ENCODE measurements around the gene ATP2B2. TPM values are rescaled to one million over a fixed set of nuclear protein-coding genes. Genes with fewer than 3 reads are reported as not detected.

The ATP2B2 gene
- total RNA-seq, 1 experiment from 2014 or later = not detected

- DNase-seq (ENCODE audit: low read depth, low spot score) (no peak), ATAC-seq (no peak)
- no peak for TF ChIP-seq EZH2 (IDR thresholded peaks at IDR 0.05)
- no peak for TF ChIP-seq RAD21 (IDR thresholded peaks at IDR 0.05; ENCODE audit: low read depth)
- Histone ChIP-seq H3K4me3 (replicated peaks in 1 of 2; ENCODE audit: low read depth in 1 of 2, low read length in 2 of 2) (no peak overlapping the region), H3K9ac (ENCODE audit: low read length) (no peak overlapping the region), H3K4me1 (ENCODE audit: control insufficient read depth in 1 of 2, insufficient read depth in 2 of 2, low read length in 2 of 2) (peaks cover 0 to 5% of the 10 kb centered on the region in 2 experiments; a peak in 1 of 4 replicates), H2AFZ (ENCODE audit: low read depth, low read length, poor library complexity, severe bottlenecking) (no peak overlapping the region), H3K27me3 (ENCODE audit: insufficient read depth, low read length) (peaks cover 48% of the 10 kb centered on the region), H3K27ac (ENCODE audit: low read depth, low read length) (no peak overlapping the region), H4K20me1 (ENCODE audit: insufficient read depth) (no peaks in the 10 kb centered on the region), H3K79me2 (ENCODE audit: insufficient read depth, low read length) (no peaks in the 10 kb centered on the region), H3K9me2 (ENCODE audit: insufficient read depth) (no peaks in the 10 kb centered on the region), H3K9me3 (ENCODE audit: control insufficient read depth in 1 of 2, insufficient read depth in 1 of 2, low read depth in 1 of 2, low read length in 2 of 2) (no peaks in the 10 kb centered on the region), H3K4me2 (ENCODE audit: low read length) (no peak overlapping the region), H3K36me3 (ENCODE audit: control insufficient read depth in 1 of 2, insufficient read depth in 2 of 2, low read length in 2 of 2) (no peaks in the 10 kb centered on the region)
- intact Hi-C loops (cut with micrococcal nuclease) = no loop called here
- no TSS peak for BruUV-seq (replicated peaks)
- ChIA-PET POLR2A (no interaction called here), RAD21 (ENCODE audit: low non-redundant PET in 1 of 2, low total read pairs in 2 of 2, uncharacterized antibody in 2 of 2, unreplicated experiment in 2 of 2) (no interaction called here), CTCF (no interaction called here)
Observed at GRCh38 chr3:10449436-10449835, 56.0 kb downstream of the ATP2B2 start.

- Histone ChIP-seq H3K9ac (ENCODE audit: low read length) (no peak overlapping the region), H3K4me1 (ENCODE audit: control insufficient read depth in 1 of 2, insufficient read depth in 2 of 2, low read length in 2 of 2) (peaks cover 0 to 5% of the 10 kb centered on the region in 2 experiments; a peak in 1 of 4 replicates), H3K4me2 (ENCODE audit: low read length) (no peak overlapping the region), H3K36me3 (ENCODE audit: control insufficient read depth in 1 of 2, insufficient read depth in 2 of 2, low read length in 2 of 2) (no peaks in the 10 kb centered on the region), H3K4me3 (replicated peaks in 1 of 2; ENCODE audit: low read depth in 1 of 2, low read length in 2 of 2) (no peak overlapping the region), H3K79me2 (ENCODE audit: insufficient read depth, low read length) (no peaks in the 10 kb centered on the region), H2AFZ (ENCODE audit: low read depth, low read length, poor library complexity, severe bottlenecking) (no peak overlapping the region), H4K20me1 (ENCODE audit: insufficient read depth) (no peaks in the 10 kb centered on the region), H3K27me3 (ENCODE audit: insufficient read depth, low read length) (peaks cover 40% of the 10 kb centered on the region), H3K9me2 (ENCODE audit: insufficient read depth) (no peaks in the 10 kb centered on the region), H3K27ac (ENCODE audit: low read depth, low read length) (no peak overlapping the region), H3K9me3 (ENCODE audit: control insufficient read depth in 1 of 2, insufficient read depth in 1 of 2, low read depth in 1 of 2, low read length in 2 of 2) (no peaks in the 10 kb centered on the region)
- ChIA-PET RAD21 (ENCODE audit: low non-redundant PET in 1 of 2, low total read pairs in 2 of 2, uncharacterized antibody in 2 of 2, unreplicated experiment in 2 of 2) (no interaction called here), CTCF (no interaction called here), POLR2A (no interaction called here)
- no peak for TF ChIP-seq ZFX (IDR thresholded peaks at IDR 0.05)
- no peak for TF ChIP-seq MAX (IDR thresholded peaks at IDR 0.05)
- TF ChIP-seq EZH2 (IDR thresholded peaks at IDR 0.05) = no peak
- TF ChIP-seq SIN3A (IDR thresholded peaks at IDR 0.05; ENCODE audit: low read depth) = no peak
- no peak for TF ChIP-seq ATF3 (IDR thresholded peaks at IDR 0.05)
- no peak for TF ChIP-seq SP1 (IDR thresholded peaks at IDR 0.05; ENCODE audit: low read depth)
- TF ChIP-seq JUND (IDR thresholded peaks at IDR 0.05) = no peak
- TF ChIP-seq CTCF (IDR thresholded peaks at IDR 0.05 in 2 of 3, conservative IDR thresholded peaks at IDR 0.05 in 1 of 3; ENCODE audit: borderline replicate concordance in 1 of 3, insufficient read depth in 1 of 3, low read depth in 2 of 3, low read length in 2 of 3) = no peak
- no peak for TF ChIP-seq ZNF274 (IDR thresholded peaks at IDR 0.05; ENCODE audit: low read depth, low read length)
- no peak for TF ChIP-seq YY1 (IDR thresholded peaks at IDR 0.05; ENCODE audit: extremely low read depth, insufficient replicate concordance, low read depth, low read length)
- no peak for TF ChIP-seq SRF (IDR thresholded peaks at IDR 0.05; ENCODE audit: low read depth)
- no peak for TF ChIP-seq EGR1 (IDR thresholded peaks at IDR 0.05; ENCODE audit: low read depth)
- no peak for TF ChIP-seq REST (IDR thresholded peaks at IDR 0.05; ENCODE audit: low read depth)
- no peak for TF ChIP-seq FOSL1 (IDR thresholded peaks at IDR 0.05; ENCODE audit: low read depth)
- no peak for TF ChIP-seq EZH2phosphoT487 (IDR thresholded peaks at IDR 0.05; ENCODE audit: borderline replicate concordance)
- TF ChIP-seq TCF7L2 (IDR thresholded peaks at IDR 0.05; ENCODE audit: borderline replicate concordance, extremely low read depth, insufficient read depth, insufficient read length) = no peak
- intact Hi-C loops (cut with micrococcal nuclease) = no loop called here
- ATAC-seq = no peak
- no peak for DNase-seq (ENCODE audit: low read depth, low spot score)
- no TSS peak for BruUV-seq (replicated peaks)
Observed at GRCh38 chr3:10448544-10448943, 56.8 kb downstream of the ATP2B2 start.

Data from HCT116 (cell line).